Kidney (tissue), 14 donors: ENCODE results near the gene BBLN. TPM values are rescaled to one million over a fixed set of nuclear protein-coding genes. Genes with fewer than 3 reads are reported as not detected.

Experiments used
- DNase-seq, 5 donors: peaks; one replicate each; pipeline ENCODE4 v3.0.0-alpha.2; 2013 to 2020
- FAIRE-seq: peaks from 2 replicates; lab custom pipeline; 2012; peaks lifted over from hg19 to GRCh38; lab: Jason Lieb, UNC
- H3K27ac ChIP-seq, 2 donors: one replicate each; pipeline ENCODE4 v1.7.0; 2013; ENCODE audit warnings: low read depth in 2 of 2, low read length in 2 of 2, inconsistent platforms in 1 of 2
- H3K27me3 ChIP-seq: one replicate; pipeline ENCODE4 v1.7.1; 2013; ENCODE audit warnings: low read length, inconsistent platforms; ENCODE audit not compliant: control insufficient read depth, insufficient read depth
- H3K36me3 ChIP-seq, 3 donors: one replicate each; pipeline versions ENCODE4 v1.7.0 to v1.7.1; 2013; ENCODE audit warnings: low read length in 3 of 3, control low read depth in 1 of 3, inconsistent platforms in 1 of 3; ENCODE audit not compliant: insufficient read depth in 3 of 3, control insufficient read depth in 2 of 3
- H3K4me1 ChIP-seq, 3 donors: one replicate each; pipeline versions ENCODE4 v1.7.0 to v1.7.1; 2013; ENCODE audit warnings: low read length in 3 of 3, inconsistent platforms in 1 of 3, low read depth in 1 of 3; ENCODE audit not compliant: control insufficient read depth in 2 of 3, insufficient read depth in 2 of 3
- H3K4me3 ChIP-seq, 3 donors: one replicate each; pipeline versions ENCODE4 v1.7.0 to v1.8.1; 2013; ENCODE audit warnings: low read length in 3 of 3, control low read depth in 1 of 3, inconsistent platforms in 1 of 3
- H3K9ac ChIP-seq, 3 donors: one replicate each; pipeline versions ENCODE4 v1.7.0 to v1.7.1; 2013; ENCODE audit warnings: low read length in 3 of 3, control low read depth in 1 of 3, inconsistent platforms in 1 of 3
- H3K9me3 ChIP-seq, 3 donors: one replicate each; pipeline versions ENCODE4 v1.7.0 to v1.7.1; 2013; ENCODE audit warnings: low read length in 3 of 3, control low read depth in 1 of 3, inconsistent platforms in 1 of 3; ENCODE audit not compliant: control insufficient read depth in 2 of 3, insufficient read depth in 1 of 3
- intact Hi-C: fragments of 100-400 bp; cut with DNase I; formaldehyde crosslinking; loops from one replicate; pipeline ENCODE4 v1.11.1; 2022
- polyA plus RNA-seq: library from polyadenylated mRNA; stranded (reverse); fragments of 350-450 nt; fragmentation: Illumina TruSeq; extraction: RNeasy Lipid Tissue Mini Kit (QIAGEN cat#74804); gene quantifications from one replicate; pipeline ENCODE4 v1.2.3, GENCODE V29; 2014; ENCODE audit warnings: low read depth, low replicate concordance; ENCODE audit not compliant: insufficient read depth
- total RNA-seq: library from RNA; stranded (reverse); fragmentation: NEBNext Ultra II Directional; extraction: Animal tissue kit (Norgen Biotek cat#: 25700); gene quantifications from one replicate; pipeline ENCODE4 v1.2.1, GENCODE V29; 2021
- TF ChIP-seq, protein P1 (sequence below): IDR thresholded peaks from 3 replicates; pipeline ENCODE4 v1.5.1; 2012; ENCODE audit warnings: mild to moderate bottlenecking, moderate library complexity, borderline replicate concordance; ENCODE audit not compliant: insufficient read depth; ENCODE audit errors: extremely low read depth
- donor health status: control.
- donor health status: control.
- donor health status: control.
- donor health status: control.
- donor health status: control.
- donor health status: DM: yes; HTN: yes; CAD: no.
- donor health status: Normal renal cell carcinoma (clear cell type).

BBLN gene
- total and polyA plus RNA-seq, 2 donors from 2014 or later: 55.6 to 192 TPM

DNA sequence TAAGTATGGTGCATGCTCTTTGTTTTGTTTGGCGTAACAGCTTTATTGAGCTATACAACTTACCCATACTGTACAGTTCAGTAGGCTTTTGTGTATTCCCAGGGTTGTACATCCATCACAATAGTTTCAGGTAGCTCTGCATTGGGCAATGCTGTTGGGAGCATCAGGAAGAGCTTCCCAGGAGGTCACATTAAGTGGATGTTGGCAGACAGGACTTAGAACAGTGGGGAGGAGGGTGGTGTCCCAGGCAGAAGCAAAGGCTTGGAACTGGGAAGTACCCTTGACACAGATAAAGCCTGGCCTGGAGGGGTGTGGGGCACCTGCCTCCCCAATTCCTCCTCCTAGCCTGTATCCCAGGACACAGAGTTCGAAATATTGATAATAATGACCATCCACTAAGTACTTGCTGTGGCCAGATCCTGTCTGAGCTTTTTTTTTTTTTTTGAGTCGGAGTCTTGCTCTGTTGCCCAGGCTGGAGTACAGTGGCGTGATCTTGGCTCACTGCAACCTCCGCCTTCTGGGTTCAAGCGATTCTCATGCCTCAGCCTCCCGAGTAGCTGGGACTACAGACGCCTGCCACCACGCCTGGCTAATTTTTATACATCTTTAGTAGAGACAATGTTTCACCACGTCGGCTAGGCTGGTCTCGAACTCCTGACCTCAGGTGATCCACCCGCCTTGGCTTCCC, 1.3 kb downstream of the BBLN start:
- H3K4me3 ChIP-seq: peak overlapping the region in 2 of 3 donors; percentile 68 to 88
- no peak for DNase-seq
- no peak for FAIRE-seq
- no peak overlapping the region for H3K27ac ChIP-seq
- H3K27me3 ChIP-seq: no peaks in the 10 kb centered on the region
- peaks cover 0 to 10% (median 3%) of the 10 kb centered on the region in 3 donors for H3K36me3 ChIP-seq
- TF ChIP-seq, protein P1, sequence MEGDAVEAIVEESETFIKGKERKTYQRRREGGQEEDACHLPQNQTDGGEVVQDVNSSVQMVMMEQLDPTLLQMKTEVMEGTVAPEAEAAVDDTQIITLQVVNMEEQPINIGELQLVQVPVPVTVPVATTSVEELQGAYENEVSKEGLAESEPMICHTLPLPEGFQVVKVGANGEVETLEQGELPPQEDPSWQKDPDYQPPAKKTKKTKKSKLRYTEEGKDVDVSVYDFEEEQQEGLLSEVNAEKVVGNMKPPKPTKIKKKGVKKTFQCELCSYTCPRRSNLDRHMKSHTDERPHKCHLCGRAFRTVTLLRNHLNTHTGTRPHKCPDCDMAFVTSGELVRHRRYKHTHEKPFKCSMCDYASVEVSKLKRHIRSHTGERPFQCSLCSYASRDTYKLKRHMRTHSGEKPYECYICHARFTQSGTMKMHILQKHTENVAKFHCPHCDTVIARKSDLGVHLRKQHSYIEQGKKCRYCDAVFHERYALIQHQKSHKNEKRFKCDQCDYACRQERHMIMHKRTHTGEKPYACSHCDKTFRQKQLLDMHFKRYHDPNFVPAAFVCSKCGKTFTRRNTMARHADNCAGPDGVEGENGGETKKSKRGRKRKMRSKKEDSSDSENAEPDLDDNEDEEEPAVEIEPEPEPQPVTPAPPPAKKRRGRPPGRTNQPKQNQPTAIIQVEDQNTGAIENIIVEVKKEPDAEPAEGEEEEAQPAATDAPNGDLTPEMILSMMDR: no peak
- H3K9me3 ChIP-seq: no peaks in the 10 kb centered on the region
- H3K4me1 ChIP-seq: peaks cover 0 to 9% (median 0%) of the 10 kb centered on the region in 3 donors
- H3K9ac ChIP-seq: no peak overlapping the region
- intact Hi-C loops: no loop called here

DNA sequence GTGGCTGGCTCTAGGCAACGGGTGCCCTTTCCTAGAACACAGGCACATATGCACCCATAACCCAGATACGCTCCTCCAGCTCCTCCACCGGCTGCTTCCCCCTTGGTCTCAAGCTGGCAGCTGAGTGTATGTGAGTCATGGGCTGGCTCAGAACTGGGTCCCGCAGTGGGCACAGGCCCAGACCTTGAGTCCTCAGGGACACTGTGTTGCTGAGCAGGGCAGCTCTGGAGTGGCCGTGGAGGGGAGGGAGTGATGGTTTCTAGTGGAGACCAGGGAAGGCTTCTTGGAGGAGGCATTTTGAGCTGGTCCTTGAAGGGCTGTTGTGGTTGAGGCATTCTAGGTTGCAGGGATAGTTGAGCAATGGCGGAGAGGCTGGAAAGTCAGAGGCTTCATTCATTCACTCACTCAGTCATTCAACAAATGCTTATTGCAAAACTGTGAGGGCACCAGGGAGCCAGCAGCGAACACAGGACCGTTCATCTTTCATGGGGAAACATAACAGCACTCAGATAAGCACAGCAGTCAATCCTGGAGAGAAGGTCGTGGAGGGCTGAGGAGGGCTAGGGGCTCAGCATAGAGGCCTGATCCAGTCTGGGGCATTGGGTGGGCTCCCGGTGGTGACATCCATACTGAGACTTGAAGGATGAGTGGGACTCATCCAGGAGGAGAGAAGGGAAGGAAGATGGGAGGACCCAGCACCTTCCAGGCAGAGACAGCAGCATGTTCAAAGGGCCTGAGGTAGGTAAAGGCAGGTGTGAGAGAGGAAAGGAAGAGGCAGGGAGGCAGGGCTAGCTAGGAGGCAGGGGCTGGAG, 2.4 kb downstream of the BBLN start:
- Histone ChIP-seq H3K27me3 (no peaks in the 10 kb centered on the region), H3K9me3 (no peaks in the 10 kb centered on the region), H3K36me3 (peaks cover 2 to 20% (median 8%) of the 10 kb centered on the region in 3 donors), H3K4me1 (peaks cover 0 to 9% (median 0%) of the 10 kb centered on the region in 3 donors), H3K9ac (no peak overlapping the region), H3K27ac (no peak overlapping the region), H3K4me3 (no peak overlapping the region)
- DNase-seq (peak in 2 of 5 donors; percentile 44 to 73), FAIRE-seq (no peak)
- intact Hi-C loops: no loop called here
- TF ChIP-seq, protein P1: no peak

DNA sequence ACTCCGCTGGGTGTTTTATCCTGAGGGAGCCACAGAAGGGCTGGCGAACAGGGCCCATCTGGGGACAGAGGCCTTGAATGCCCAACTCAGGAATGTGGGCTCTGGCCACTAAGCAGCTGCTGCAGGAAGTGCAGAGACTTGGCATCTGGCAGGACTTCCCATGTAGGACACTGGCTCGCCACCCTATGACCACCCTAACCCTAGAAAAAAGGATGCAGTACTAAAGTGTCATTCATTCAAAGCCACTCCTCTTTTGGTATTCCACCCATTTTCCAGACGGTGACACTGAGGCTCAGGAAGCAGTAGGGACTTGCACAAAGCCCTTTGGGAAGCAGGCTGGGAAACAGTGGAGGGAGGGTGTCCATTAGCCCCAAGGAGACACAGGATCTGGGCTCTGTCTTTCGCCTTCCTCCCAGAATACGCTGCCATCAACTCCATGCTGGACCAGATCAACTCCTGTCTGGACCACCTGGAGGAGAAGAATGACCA, 3.0 kb downstream of the BBLN start:
- Histone ChIP-seq H3K9ac (no peak overlapping the region), H3K36me3 (peaks cover 4 to 22% (median 8%) of the 10 kb centered on the region in 3 donors), H3K4me1 (peaks cover 0 to 9% (median 0%) of the 10 kb centered on the region in 3 donors), H3K4me3 (no peak overlapping the region), H3K27ac (no peak overlapping the region), H3K27me3 (no peaks in the 10 kb centered on the region), H3K9me3 (no peaks in the 10 kb centered on the region)
- FAIRE-seq: no peak
- DNase-seq: peak in 1 of 5 donors; percentile 45
- TF ChIP-seq, protein P1: no peak
- intact Hi-C loops: no loop called here
